HepG2 (cell line): ENCODE results near the gene UTP11. TPM values are rescaled to one million over a fixed set of nuclear protein-coding genes. Genes with fewer than 3 reads are reported as not detected.
A peak's percentile ranks its signal among the peaks of the same experiment; 100 is the strongest.

Source experiments
- ARID2 ChIP-seq: sonication (generic); formaldehyde crosslinking; IDR thresholded peaks from 2 replicates; pipeline ENCODE4 v1.8.1; 2022; ENCODE audit warnings: mild to moderate bottlenecking, missing genetic modification reagents, borderline replicate concordance
- DNMT1 ChIP-seq: sonication (generic); formaldehyde crosslinking; IDR thresholded peaks from 2 replicates; pipeline ENCODE4 v1.5.1; 2020; ENCODE audit warnings: mild to moderate bottlenecking, missing genetic modification reagents
- NFKBIZ ChIP-seq: IDR thresholded peaks from 2 replicates; pipeline ENCODE4 v1.6.1; 2018; ENCODE audit warnings: missing genetic modification reagents, missing compliant biosample characterization
- TAF15 ChIP-seq: fragments of 200-400 bp; formaldehyde crosslinking; IDR thresholded peaks from one replicate; pipeline ENCODE4 v1.6.1; 2018; ENCODE audit warnings: mild to moderate bottlenecking, low read depth, low read length; ENCODE audit not compliant: poor library complexity, severe bottlenecking
- ZEB1 ChIP-seq: IDR thresholded peaks from 2 replicates; pipeline ENCODE4 v1.6.1; 2012; ENCODE audit warnings: mild to moderate bottlenecking, low read depth, inconsistent platforms; ENCODE audit not compliant: insufficient replicate concordance
- ZNF333 ChIP-seq: sonication (generic); formaldehyde crosslinking; IDR thresholded peaks from 2 replicates; pipeline ENCODE4 v1.4.0; 2020; ENCODE audit warnings: mild to moderate bottlenecking, missing genetic modification reagents, borderline replicate concordance
- ZNF33B ChIP-seq: sonication (generic); formaldehyde crosslinking; IDR thresholded peaks from 2 replicates; pipeline ENCODE4 v1.5.1; 2020; ENCODE audit warnings: mild to moderate bottlenecking, missing genetic modification reagents
- ZNF790 ChIP-seq: sonication (generic); formaldehyde crosslinking; IDR thresholded peaks from 2 replicates; pipeline ENCODE4 v1.8.0; 2022; ENCODE audit warnings: missing genetic modification reagents, mild to moderate bottlenecking, borderline replicate concordance
- polyA plus RNA-seq, 8 experiments: library from polyadenylated mRNA; depleted of rRNA in 3 of 8; stranded (reverse) in 7 of 8; unstranded in 1 of 8; fragments of >200 nt; fragmentation: Illumina TruSeq in 4 of 8; extraction: Trizol in 4 of 8; gene quantifications; 2 replicates each; pipeline versions ENCODE4 v1.2.1 to v1.2.3, GENCODE V29; 2011 to 2016; ENCODE audit warnings: low read depth in 4 of 8, missing spikeins in 1 of 8, mixed read lengths in 1 of 8; ENCODE audit not compliant: insufficient read depth in 1 of 8
- total RNA-seq, 5 experiments: library from RNA; depleted of rRNA; stranded (reverse); fragments of >200 nt; fragmentation: Illumina TruSeq; extraction: Trizol; gene quantifications; 2 replicates each; pipeline ENCODE4 v1.2.3, GENCODE V29; 2016; ENCODE audit warnings: low read depth in 1 of 5
- TF ChIP-seq, protein P1 (sequence below): sonication (generic); formaldehyde crosslinking; IDR thresholded peaks from 2 replicates; pipeline ENCODE4 v1.4.0; 2020; ENCODE audit warnings: missing genetic modification reagents
- TF ChIP-seq, protein P2 (sequence below): sonication (generic); formaldehyde crosslinking; IDR thresholded peaks from 2 replicates; pipeline ENCODE4 v1.4.0; 2020; ENCODE audit warnings: mild to moderate bottlenecking, missing genetic modification reagents
- TF ChIP-seq, protein P3 (sequence below): sonication (generic); formaldehyde crosslinking; IDR thresholded peaks from 2 replicates; pipeline ENCODE4 v1.8.0; 2022; ENCODE audit warnings: missing genetic modification reagents, mild to moderate bottlenecking, borderline replicate concordance
- TF ChIP-seq, protein P4 (sequence below): sonication (generic); formaldehyde crosslinking; IDR thresholded peaks from 2 replicates; pipeline ENCODE4 v1.4.0; 2020; ENCODE audit warnings: missing genetic modification reagents

Gene UTP11
- total and polyA plus RNA-seq, 2 of the 13 experiments (the other 11 are each of a cell fraction or from before 2014, with no cell fraction given) = 13.5 to 44.8 TPM

DNA sequence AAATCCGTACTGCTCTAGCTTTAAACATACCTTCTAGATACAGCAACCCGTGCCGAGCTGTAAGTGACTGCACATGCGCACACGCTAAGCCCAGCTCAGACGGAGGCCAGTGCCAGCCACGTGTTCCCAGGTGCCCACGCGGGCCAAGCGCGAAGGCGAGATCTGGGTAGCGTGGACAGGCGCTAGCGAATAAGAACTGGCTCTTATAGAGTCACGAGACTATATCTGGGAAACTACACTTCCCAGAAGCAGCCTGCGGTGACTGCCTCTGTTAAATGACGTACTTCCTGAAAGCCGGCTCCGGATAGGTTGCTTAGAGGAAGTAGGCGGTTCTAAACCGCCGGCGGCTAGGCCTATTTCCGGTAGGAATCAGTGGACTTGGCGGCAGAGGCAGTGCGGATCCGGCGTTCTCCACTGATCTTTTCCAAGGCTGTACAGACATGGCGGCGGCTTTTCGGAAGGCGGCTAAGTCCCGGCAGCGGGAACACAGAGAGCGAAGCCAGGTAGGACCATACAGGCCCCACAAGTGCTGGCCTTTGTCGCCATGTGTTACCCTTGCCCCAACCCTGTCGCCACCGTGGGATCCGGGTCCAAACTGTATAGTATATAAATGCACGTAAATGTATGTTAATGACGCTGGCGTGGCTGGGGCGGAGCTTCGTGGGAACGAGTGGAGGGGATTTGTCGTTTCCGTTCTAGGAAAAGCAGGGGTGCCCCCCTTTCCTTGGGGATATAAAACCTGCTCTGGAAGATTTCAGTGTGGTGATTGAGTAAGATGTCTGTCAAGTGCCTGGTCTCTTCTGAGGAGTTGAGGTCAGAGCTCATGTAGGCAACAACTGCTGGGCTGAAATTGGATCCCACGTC lies at the start of gene UTP11 (continued):
- TF ChIP-seq, protein P1, sequence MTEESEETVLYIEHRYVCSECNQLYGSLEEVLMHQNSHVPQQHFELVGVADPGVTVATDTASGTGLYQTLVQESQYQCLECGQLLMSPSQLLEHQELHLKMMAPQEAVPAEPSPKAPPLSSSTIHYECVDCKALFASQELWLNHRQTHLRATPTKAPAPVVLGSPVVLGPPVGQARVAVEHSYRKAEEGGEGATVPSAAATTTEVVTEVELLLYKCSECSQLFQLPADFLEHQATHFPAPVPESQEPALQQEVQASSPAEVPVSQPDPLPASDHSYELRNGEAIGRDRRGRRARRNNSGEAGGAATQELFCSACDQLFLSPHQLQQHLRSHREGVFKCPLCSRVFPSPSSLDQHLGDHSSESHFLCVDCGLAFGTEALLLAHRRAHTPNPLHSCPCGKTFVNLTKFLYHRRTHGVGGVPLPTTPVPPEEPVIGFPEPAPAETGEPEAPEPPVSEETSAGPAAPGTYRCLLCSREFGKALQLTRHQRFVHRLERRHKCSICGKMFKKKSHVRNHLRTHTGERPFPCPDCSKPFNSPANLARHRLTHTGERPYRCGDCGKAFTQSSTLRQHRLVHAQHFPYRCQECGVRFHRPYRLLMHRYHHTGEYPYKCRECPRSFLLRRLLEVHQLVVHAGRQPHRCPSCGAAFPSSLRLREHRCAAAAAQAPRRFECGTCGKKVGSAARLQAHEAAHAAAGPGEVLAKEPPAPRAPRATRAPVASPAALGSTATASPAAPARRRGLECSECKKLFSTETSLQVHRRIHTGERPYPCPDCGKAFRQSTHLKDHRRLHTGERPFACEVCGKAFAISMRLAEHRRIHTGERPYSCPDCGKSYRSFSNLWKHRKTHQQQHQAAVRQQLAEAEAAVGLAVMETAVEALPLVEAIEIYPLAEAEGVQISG (CRISPR knock-in tag) = peak; percentile 85
- TF ChIP-seq ZEB1 (no peak), DNMT1 (CRISPR knock-in tag) (peak; percentile 88; the same call in 1 of the 2 replicates), ARID2 (peak; percentile 89; the same call in 1 of the 2 replicates), ZNF333 (CRISPR knock-in tag) (no peak), ZNF33B (CRISPR knock-in tag) (peak; percentile 99; the same call in 1 of the 2 replicates), NFKBIZ (peak; percentile 89; the same call in 1 of the 2 replicates), ZNF790 (CRISPR knock-in tag) (no peak; the same call in 1 of the 2 replicates), TAF15 (no peak)
- TF ChIP-seq, protein P2, sequence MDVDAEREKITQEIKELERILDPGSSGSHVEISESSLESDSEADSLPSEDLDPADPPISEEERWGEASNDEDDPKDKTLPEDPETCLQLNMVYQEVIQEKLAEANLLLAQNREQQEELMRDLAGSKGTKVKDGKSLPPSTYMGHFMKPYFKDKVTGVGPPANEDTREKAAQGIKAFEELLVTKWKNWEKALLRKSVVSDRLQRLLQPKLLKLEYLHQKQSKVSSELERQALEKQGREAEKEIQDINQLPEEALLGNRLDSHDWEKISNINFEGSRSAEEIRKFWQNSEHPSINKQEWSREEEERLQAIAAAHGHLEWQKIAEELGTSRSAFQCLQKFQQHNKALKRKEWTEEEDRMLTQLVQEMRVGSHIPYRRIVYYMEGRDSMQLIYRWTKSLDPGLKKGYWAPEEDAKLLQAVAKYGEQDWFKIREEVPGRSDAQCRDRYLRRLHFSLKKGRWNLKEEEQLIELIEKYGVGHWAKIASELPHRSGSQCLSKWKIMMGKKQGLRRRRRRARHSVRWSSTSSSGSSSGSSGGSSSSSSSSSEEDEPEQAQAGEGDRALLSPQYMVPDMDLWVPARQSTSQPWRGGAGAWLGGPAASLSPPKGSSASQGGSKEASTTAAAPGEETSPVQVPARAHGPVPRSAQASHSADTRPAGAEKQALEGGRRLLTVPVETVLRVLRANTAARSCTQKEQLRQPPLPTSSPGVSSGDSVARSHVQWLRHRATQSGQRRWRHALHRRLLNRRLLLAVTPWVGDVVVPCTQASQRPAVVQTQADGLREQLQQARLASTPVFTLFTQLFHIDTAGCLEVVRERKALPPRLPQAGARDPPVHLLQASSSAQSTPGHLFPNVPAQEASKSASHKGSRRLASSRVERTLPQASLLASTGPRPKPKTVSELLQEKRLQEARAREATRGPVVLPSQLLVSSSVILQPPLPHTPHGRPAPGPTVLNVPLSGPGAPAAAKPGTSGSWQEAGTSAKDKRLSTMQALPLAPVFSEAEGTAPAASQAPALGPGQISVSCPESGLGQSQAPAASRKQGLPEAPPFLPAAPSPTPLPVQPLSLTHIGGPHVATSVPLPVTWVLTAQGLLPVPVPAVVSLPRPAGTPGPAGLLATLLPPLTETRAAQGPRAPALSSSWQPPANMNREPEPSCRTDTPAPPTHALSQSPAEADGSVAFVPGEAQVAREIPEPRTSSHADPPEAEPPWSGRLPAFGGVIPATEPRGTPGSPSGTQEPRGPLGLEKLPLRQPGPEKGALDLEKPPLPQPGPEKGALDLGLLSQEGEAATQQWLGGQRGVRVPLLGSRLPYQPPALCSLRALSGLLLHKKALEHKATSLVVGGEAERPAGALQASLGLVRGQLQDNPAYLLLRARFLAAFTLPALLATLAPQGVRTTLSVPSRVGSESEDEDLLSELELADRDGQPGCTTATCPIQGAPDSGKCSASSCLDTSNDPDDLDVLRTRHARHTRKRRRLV (CRISPR knock-in tag) = peak; percentile 84
- TF ChIP-seq, protein P3, sequence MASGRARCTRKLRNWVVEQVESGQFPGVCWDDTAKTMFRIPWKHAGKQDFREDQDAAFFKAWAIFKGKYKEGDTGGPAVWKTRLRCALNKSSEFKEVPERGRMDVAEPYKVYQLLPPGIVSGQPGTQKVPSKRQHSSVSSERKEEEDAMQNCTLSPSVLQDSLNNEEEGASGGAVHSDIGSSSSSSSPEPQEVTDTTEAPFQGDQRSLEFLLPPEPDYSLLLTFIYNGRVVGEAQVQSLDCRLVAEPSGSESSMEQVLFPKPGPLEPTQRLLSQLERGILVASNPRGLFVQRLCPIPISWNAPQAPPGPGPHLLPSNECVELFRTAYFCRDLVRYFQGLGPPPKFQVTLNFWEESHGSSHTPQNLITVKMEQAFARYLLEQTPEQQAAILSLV (CRISPR knock-in tag) = peak; percentile 97; the same call in 1 of the 2 replicates
- TF ChIP-seq, protein P4, sequence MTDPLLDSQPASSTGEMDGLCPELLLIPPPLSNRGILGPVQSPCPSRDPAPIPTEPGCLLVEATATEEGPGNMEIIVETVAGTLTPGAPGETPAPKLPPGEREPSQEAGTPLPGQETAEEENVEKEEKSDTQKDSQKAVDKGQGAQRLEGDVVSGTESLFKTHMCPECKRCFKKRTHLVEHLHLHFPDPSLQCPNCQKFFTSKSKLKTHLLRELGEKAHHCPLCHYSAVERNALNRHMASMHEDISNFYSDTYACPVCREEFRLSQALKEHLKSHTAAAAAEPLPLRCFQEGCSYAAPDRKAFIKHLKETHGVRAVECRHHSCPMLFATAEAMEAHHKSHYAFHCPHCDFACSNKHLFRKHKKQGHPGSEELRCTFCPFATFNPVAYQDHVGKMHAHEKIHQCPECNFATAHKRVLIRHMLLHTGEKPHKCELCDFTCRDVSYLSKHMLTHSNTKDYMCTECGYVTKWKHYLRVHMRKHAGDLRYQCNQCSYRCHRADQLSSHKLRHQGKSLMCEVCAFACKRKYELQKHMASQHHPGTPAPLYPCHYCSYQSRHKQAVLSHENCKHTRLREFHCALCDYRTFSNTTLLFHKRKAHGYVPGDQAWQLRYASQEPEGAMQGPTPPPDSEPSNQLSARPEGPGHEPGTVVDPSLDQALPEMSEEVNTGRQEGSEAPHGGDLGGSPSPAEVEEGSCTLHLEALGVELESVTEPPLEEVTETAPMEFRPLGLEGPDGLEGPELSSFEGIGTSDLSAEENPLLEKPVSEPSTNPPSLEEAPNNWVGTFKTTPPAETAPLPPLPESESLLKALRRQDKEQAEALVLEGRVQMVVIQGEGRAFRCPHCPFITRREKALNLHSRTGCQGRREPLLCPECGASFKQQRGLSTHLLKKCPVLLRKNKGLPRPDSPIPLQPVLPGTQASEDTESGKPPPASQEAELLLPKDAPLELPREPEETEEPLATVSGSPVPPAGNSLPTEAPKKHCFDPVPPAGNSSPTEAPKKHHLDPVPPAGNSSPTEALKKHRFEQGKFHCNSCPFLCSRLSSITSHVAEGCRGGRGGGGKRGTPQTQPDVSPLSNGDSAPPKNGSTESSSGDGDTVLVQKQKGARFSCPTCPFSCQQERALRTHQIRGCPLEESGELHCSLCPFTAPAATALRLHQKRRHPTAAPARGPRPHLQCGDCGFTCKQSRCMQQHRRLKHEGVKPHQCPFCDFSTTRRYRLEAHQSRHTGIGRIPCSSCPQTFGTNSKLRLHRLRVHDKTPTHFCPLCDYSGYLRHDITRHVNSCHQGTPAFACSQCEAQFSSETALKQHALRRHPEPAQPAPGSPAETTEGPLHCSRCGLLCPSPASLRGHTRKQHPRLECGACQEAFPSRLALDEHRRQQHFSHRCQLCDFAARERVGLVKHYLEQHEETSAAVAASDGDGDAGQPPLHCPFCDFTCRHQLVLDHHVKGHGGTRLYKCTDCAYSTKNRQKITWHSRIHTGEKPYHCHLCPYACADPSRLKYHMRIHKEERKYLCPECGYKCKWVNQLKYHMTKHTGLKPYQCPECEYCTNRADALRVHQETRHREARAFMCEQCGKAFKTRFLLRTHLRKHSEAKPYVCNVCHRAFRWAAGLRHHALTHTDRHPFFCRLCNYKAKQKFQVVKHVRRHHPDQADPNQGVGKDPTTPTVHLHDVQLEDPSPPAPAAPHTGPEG (CRISPR knock-in tag) = peak; percentile 83; the same call in 1 of the 2 replicates
